ENCODE data around the gene ITSN2. TPM values are rescaled to one million over a fixed set of nuclear protein-coding genes. Genes with fewer than 3 reads are reported as not detected.

ITSN2 gene
- total RNA-seq, 1 donor from 2014 or later: 23.8 TPM

DNA sequence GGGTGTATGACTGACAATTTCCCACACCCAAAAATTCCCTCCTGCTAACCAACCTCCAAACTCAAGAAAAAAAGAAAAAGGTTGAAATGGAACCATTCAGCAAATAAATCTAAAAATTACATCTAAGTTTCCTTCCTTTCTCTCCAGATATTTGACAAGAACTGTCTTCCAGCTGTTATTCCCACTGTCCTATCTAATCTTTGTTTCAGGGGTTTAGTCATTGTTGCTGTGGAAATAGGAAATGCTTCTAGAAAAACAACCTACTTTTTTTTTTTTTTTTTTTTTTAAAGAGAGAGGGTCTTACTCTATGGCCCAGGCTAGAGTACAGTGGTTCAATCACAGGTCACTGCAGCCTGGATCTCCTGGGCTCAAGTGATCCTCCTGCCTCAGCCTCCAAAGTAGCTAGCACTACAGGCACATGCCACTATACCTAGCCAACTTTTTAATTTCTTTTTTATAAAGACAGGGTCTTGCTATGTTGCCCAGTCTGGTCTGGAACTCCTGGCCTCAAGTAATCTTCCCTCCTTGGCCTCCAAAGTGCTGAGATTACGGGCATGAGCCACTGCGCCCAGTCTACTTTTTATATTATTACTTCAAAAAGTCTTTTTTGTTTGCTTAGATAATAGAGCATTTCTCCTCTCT, 88.1 kb downstream of the ITSN2 start:
- no peak for DNase-seq (ENCODE audit: low read depth)
- no peaks in the 10 kb centered on the region for H3K27me3 ChIP-seq (ENCODE audit: insufficient read depth, low read length)
- no peaks in the 10 kb centered on the region for H4K20me1 ChIP-seq (ENCODE audit: insufficient read depth, low read length)
- Mint-ChIP-seq H3K36me3 (ENCODE audit: low read depth, unreplicated experiment) (peaks cover 6% of the 10 kb centered on the region), H3K4me1 (ENCODE audit: low read depth, unreplicated experiment) (peaks cover 16% of the 10 kb centered on the region), H3K9me3 (ENCODE audit: unreplicated experiment) (no peaks in the 10 kb centered on the region), H3K4me3 (ENCODE audit: unreplicated experiment) (no peak overlapping the region), H3K27me3 (ENCODE audit: low read depth, unreplicated experiment) (no peaks in the 10 kb centered on the region), H3K27ac (ENCODE audit: unreplicated experiment) (no peak overlapping the region)
- H3K4me3 ChIP-seq (ENCODE audit: insufficient read depth, low read depth, low read length): no peak overlapping the region
- no peaks in the 10 kb centered on the region for H3K9me3 ChIP-seq (ENCODE audit: insufficient read depth, low read depth, low read length)
- H3K9ac ChIP-seq (ENCODE audit: low read length): no peak overlapping the region
- FAIRE-seq: no peak
- H3K27ac ChIP-seq (ENCODE audit: low read depth, low read length): no peak overlapping the region
- no peaks in the 10 kb centered on the region for H3K36me3 ChIP-seq (ENCODE audit: insufficient read depth, low read length)
- H3K79me2 ChIP-seq (ENCODE audit: insufficient read depth, low read length): no peaks in the 10 kb centered on the region
- no peak overlapping the region for H2AFZ ChIP-seq (ENCODE audit: low read depth, low read length)
- H3K4me1 ChIP-seq (ENCODE audit: insufficient read depth, low read length): peaks cover 5% of the 10 kb centered on the region
- TF ChIP-seq, protein P1, sequence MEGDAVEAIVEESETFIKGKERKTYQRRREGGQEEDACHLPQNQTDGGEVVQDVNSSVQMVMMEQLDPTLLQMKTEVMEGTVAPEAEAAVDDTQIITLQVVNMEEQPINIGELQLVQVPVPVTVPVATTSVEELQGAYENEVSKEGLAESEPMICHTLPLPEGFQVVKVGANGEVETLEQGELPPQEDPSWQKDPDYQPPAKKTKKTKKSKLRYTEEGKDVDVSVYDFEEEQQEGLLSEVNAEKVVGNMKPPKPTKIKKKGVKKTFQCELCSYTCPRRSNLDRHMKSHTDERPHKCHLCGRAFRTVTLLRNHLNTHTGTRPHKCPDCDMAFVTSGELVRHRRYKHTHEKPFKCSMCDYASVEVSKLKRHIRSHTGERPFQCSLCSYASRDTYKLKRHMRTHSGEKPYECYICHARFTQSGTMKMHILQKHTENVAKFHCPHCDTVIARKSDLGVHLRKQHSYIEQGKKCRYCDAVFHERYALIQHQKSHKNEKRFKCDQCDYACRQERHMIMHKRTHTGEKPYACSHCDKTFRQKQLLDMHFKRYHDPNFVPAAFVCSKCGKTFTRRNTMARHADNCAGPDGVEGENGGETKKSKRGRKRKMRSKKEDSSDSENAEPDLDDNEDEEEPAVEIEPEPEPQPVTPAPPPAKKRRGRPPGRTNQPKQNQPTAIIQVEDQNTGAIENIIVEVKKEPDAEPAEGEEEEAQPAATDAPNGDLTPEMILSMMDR (IDR thresholded peaks at IDR 0.05; ENCODE audit: insufficient read depth, low read depth, low read length): no peak
- TF ChIP-seq EZH2 (IDR thresholded peaks at IDR 0.05; ENCODE audit: insufficient read depth, low read length): no peak
- H3K4me2 ChIP-seq (ENCODE audit: low read length): no peak overlapping the region

DNA sequence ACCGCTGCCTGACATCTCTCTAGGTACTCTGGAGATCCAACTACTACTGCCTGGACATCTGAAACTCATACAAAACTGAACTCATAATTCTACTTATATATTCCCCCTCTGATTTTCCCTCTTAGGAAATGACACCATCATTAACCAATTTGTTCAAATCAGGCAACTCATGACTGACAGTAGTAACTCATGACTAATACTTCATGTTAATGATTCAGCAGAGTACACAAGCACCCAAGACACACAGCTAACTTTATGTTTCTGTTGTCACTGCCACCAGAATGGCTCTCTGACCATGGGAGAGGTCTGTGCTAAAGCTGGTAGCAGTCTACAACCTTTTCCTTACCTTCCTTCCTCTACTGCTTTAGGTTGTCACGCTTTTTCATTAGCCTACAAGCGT, 91.1 kb downstream of the ITSN2 start:
- H3K27ac Mint-ChIP-seq (ENCODE audit: unreplicated experiment): peak overlapping the region; percentile 88
- Histone ChIP-seq H3K27me3 (ENCODE audit: insufficient read depth, low read length) (no peaks in the 10 kb centered on the region), H3K36me3 (ENCODE audit: insufficient read depth, low read length) (peaks cover 3% of the 10 kb centered on the region), H2AFZ (ENCODE audit: low read depth, low read length) (no peak overlapping the region), H3K4me2 (ENCODE audit: low read length) (no peak overlapping the region), H3K27ac (ENCODE audit: low read depth, low read length) (no peak overlapping the region), H3K4me3 (ENCODE audit: insufficient read depth, low read depth, low read length) (no peak overlapping the region), H3K9me3 (ENCODE audit: insufficient read depth, low read depth, low read length) (no peaks in the 10 kb centered on the region), H3K9ac (ENCODE audit: low read length) (no peak overlapping the region), H3K4me1 (ENCODE audit: insufficient read depth, low read length) (peaks cover 5% of the 10 kb centered on the region), H3K79me2 (ENCODE audit: insufficient read depth, low read length) (no peaks in the 10 kb centered on the region), H4K20me1 (ENCODE audit: insufficient read depth, low read length) (no peaks in the 10 kb centered on the region)
- peaks cover 11% of the 10 kb centered on the region for H3K4me1 Mint-ChIP-seq (ENCODE audit: low read depth, unreplicated experiment)
- no peaks in the 10 kb centered on the region for H3K9me3 Mint-ChIP-seq (ENCODE audit: unreplicated experiment)
- H3K4me3 Mint-ChIP-seq (ENCODE audit: unreplicated experiment): no peak overlapping the region
- no peaks in the 10 kb centered on the region for H3K27me3 Mint-ChIP-seq (ENCODE audit: low read depth, unreplicated experiment)
- DNase-seq (ENCODE audit: low read depth): no peak
- H3K36me3 Mint-ChIP-seq (ENCODE audit: low read depth, unreplicated experiment): peaks cover 8% of the 10 kb centered on the region
- FAIRE-seq: peak; percentile 34
- TF ChIP-seq, protein P1 (IDR thresholded peaks at IDR 0.05; ENCODE audit: insufficient read depth, low read depth, low read length): no peak
- TF ChIP-seq EZH2 (IDR thresholded peaks at IDR 0.05; ENCODE audit: insufficient read depth, low read length): no peak

DNA sequence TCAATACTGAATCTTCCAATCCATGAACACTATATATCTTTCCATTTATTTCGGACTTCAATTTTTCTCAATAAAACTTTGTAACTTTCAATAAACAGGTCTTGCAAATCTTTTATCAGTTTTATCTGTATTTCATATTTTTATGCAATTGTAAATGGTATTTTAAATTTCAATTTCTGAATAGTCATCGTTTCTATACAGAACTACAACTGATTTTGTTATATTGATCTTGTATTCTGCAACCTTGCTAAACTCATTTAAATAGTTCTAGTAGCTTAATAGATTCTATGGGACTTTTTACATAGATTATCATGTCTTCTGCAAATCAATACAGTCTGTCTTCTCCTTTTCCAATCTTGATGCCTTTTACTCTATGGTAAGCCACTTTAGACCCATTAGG, 95.1 kb downstream of the ITSN2 start:
- Histone ChIP-seq H3K4me3 (ENCODE audit: insufficient read depth, low read depth, low read length) (no peak overlapping the region), H4K20me1 (ENCODE audit: insufficient read depth, low read length) (no peaks in the 10 kb centered on the region), H3K4me2 (ENCODE audit: low read length) (no peak overlapping the region), H3K27ac (ENCODE audit: low read depth, low read length) (no peak overlapping the region), H3K9ac (ENCODE audit: low read length) (no peak overlapping the region), H2AFZ (ENCODE audit: low read depth, low read length) (no peak overlapping the region), H3K27me3 (ENCODE audit: insufficient read depth, low read length) (no peaks in the 10 kb centered on the region), H3K4me1 (ENCODE audit: insufficient read depth, low read length) (peaks cover 5% of the 10 kb centered on the region), H3K79me2 (ENCODE audit: insufficient read depth, low read length) (no peaks in the 10 kb centered on the region), H3K36me3 (ENCODE audit: insufficient read depth, low read length) (peaks cover 3% of the 10 kb centered on the region), H3K9me3 (ENCODE audit: insufficient read depth, low read depth, low read length) (no peaks in the 10 kb centered on the region)
- peaks cover 11% of the 10 kb centered on the region for H3K4me1 Mint-ChIP-seq (ENCODE audit: low read depth, unreplicated experiment)
- peaks cover 4% of the 10 kb centered on the region for H3K36me3 Mint-ChIP-seq (ENCODE audit: low read depth, unreplicated experiment)
- no peak overlapping the region for H3K27ac Mint-ChIP-seq (ENCODE audit: unreplicated experiment)
- DNase-seq (ENCODE audit: low read depth) (no peak), FAIRE-seq (no peak)
- TF ChIP-seq, protein P1 (IDR thresholded peaks at IDR 0.05; ENCODE audit: insufficient read depth, low read depth, low read length): no peak
- no peak for TF ChIP-seq EZH2 (IDR thresholded peaks at IDR 0.05; ENCODE audit: insufficient read depth, low read length)
- no peak overlapping the region for H3K4me3 Mint-ChIP-seq (ENCODE audit: unreplicated experiment)
- H3K27me3 Mint-ChIP-seq (ENCODE audit: low read depth, unreplicated experiment): no peaks in the 10 kb centered on the region
- no peaks in the 10 kb centered on the region for H3K9me3 Mint-ChIP-seq (ENCODE audit: unreplicated experiment)
